ENCODE data around the gene MBD5.

DNA sequence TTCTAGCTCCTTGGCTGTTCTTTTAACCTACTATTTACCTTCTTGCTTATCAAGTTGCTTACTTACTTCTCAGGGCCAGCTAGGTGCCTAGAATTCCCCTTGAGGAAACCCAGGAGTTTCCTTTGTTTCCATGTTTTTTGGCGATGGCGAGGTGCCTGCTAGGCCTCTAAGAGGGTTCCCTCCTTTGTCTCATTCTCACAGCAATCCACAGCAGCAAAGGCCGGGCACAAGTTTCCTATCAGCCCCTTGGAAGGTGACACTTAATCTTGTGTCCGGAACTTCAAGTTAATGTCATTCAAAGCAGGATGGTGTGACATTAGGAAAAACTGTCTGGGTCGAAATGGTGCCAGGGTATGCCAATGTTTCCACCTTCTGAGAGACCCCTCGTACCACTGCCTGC, 521.7 kb downstream of the MBD5 start:
- TF ChIP-seq POLR2A (IDR thresholded peaks at IDR 0.05; ENCODE audit: low read length) (no peak), HOXA7 (CRISPR knock-in tag; IDR thresholded peaks at IDR 0.05) (no peak), EHF (CRISPR knock-in tag; IDR thresholded peaks at IDR 0.05) (no peak), RCOR1 (IDR thresholded peaks at IDR 0.05; ENCODE audit: low read depth, low read length) (no peak), MAX (IDR thresholded peaks at IDR 0.05) (no peak), NFE2L2 (conservative IDR thresholded peaks at IDR 0.05; ENCODE audit: low read length) (no peak), RNF2 (IDR thresholded peaks at IDR 0.05; ENCODE audit: borderline replicate concordance, low read depth) (no peak), FOXS1 (CRISPR knock-in tag; IDR thresholded peaks at IDR 0.05) (no peak), EP300 (IDR thresholded peaks at IDR 0.05) (no peak), CEBPB (IDR thresholded peaks at IDR 0.05) (no peak), GATA3 (IDR thresholded peaks at IDR 0.05; ENCODE audit: borderline replicate concordance) (no peak), JUN (IDR thresholded peaks at IDR 0.05) (no peak), MYC (IDR thresholded peaks at IDR 0.05; ENCODE audit: borderline replicate concordance, low read length) (no peak)
- TF ChIP-seq, protein P1, sequence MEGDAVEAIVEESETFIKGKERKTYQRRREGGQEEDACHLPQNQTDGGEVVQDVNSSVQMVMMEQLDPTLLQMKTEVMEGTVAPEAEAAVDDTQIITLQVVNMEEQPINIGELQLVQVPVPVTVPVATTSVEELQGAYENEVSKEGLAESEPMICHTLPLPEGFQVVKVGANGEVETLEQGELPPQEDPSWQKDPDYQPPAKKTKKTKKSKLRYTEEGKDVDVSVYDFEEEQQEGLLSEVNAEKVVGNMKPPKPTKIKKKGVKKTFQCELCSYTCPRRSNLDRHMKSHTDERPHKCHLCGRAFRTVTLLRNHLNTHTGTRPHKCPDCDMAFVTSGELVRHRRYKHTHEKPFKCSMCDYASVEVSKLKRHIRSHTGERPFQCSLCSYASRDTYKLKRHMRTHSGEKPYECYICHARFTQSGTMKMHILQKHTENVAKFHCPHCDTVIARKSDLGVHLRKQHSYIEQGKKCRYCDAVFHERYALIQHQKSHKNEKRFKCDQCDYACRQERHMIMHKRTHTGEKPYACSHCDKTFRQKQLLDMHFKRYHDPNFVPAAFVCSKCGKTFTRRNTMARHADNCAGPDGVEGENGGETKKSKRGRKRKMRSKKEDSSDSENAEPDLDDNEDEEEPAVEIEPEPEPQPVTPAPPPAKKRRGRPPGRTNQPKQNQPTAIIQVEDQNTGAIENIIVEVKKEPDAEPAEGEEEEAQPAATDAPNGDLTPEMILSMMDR (IDR thresholded peaks at IDR 0.05), result no peak

Data from A549 (cell line).